IMR-90 (cell line): ENCODE results near the gene PALM. TPM values are rescaled to one million over a fixed set of nuclear protein-coding genes. Genes with fewer than 3 reads are reported as not detected.

Source experiments
- ATAC-seq: fragments of 200-7000 bp; cut with Tn5 transposase; 2 replicates; pipeline ENCODE4 v1.9.1; 2020; ENCODE audit warnings: low read depth, mild to moderate bottlenecking, moderate library complexity
- BruUV-seq: library from RNA; stranded (reverse); fragments of 400-500 nt; replicated peaks from 2 replicates; lab custom pipeline; 2021; lab: Mats Ljungman, UMichigan
- CTCF ChIA-PET: fragments of 300-600 bp; formaldehyde crosslinking; extraction: SDS; loops from one replicate; lab custom pipeline; 2021; ENCODE audit warnings: antibody characterized with exemption; lab: Yijun Ruan, JAX
- POLR2A ChIA-PET: fragments of 300-600 bp; sonication (Branson Sonifier 250); formaldehyde crosslinking; loops from one replicate; lab custom pipeline; 2022; ENCODE audit warnings: antibody characterized with exemption; ENCODE audit not compliant: unreplicated experiment; lab: Charles Lee
- DNase-seq: peaks from one replicate; pipeline ENCODE4 v3.0.0; 2013
- H2AFZ ChIP-seq: replicated peaks from 2 replicates; pipeline ENCODE3; 2013; ENCODE audit warnings: low read length, mild to moderate bottlenecking; ENCODE audit not compliant: poor library complexity
- H2AK5ac ChIP-seq: 2 replicates; pipeline ENCODE4 v1.6.1; 2013; ENCODE audit warnings: low read depth, low read length, inconsistent platforms
- H2AK9ac ChIP-seq: replicated peaks from 2 replicates; pipeline ENCODE3; 2013; ENCODE audit warnings: mild to moderate bottlenecking, low read depth, low read length, moderate library complexity; ENCODE audit not compliant: poor library complexity
- H2BK120ac ChIP-seq: 2 replicates; pipeline ENCODE4 v1.6.1; 2013; ENCODE audit warnings: low read depth, low read length, inconsistent platforms
- H2BK15ac ChIP-seq: 3 replicates; pipeline ENCODE4 v1.6.1; 2013; ENCODE audit warnings: low read depth, low read length, inconsistent platforms
- H2BK20ac ChIP-seq: 2 replicates; pipeline ENCODE4 v1.6.1; 2013; ENCODE audit warnings: low read depth, mild to moderate bottlenecking, inconsistent platforms, low read length, moderate library complexity
- H2BK5ac ChIP-seq: 2 replicates; pipeline ENCODE4 v1.6.1; 2013; ENCODE audit warnings: mild to moderate bottlenecking, low read depth, low read length, inconsistent platforms; ENCODE audit not compliant: poor library complexity, severe bottlenecking
- H3K14ac ChIP-seq: replicated peaks from 2 replicates; pipeline ENCODE4 v1.6.1; 2013; ENCODE audit warnings: low read depth, low read length, inconsistent platforms
- H3K18ac ChIP-seq: 2 replicates; pipeline ENCODE4 v1.6.1; 2013; ENCODE audit warnings: low read depth, low read length, control low read depth
- H3K23ac ChIP-seq: 2 replicates; pipeline ENCODE4 v1.6.1; 2013; ENCODE audit warnings: low read depth, low read length, inconsistent platforms
- H3K27ac ChIP-seq: 2 replicates; pipeline ENCODE4 v1.5.1; 2013; ENCODE audit warnings: mild to moderate bottlenecking, control low read depth, low read length; ENCODE audit not compliant: insufficient read depth
- H3K27me3 ChIP-seq: 2 replicates; pipeline ENCODE4 v1.6.1; 2013; ENCODE audit warnings: low read length; ENCODE audit not compliant: control insufficient read depth, insufficient read depth
- H3K36me3 ChIP-seq: 2 replicates; pipeline ENCODE4 v1.6.1; 2013; ENCODE audit warnings: low read length, mixed read lengths; ENCODE audit not compliant: control insufficient read depth, insufficient read depth
- H3K4ac ChIP-seq: 2 replicates; pipeline ENCODE4 v1.6.1; 2013; ENCODE audit warnings: low read depth, low read length, inconsistent platforms
- H3K4me1 ChIP-seq: 2 replicates; pipeline ENCODE4 v1.6.1; 2013; ENCODE audit warnings: low read length, mixed read lengths; ENCODE audit not compliant: control insufficient read depth, insufficient read depth
- H3K4me2 ChIP-seq: 2 replicates; pipeline ENCODE4 v1.6.1; 2013; ENCODE audit warnings: low read depth, mild to moderate bottlenecking, control low read depth, low read length, moderate library complexity
- H3K4me3 ChIP-seq: 2 replicates; pipeline ENCODE4 v1.5.1; 2013; ENCODE audit warnings: low read depth, mild to moderate bottlenecking, control low read depth, low read length, moderate library complexity; ENCODE audit not compliant: insufficient read depth
- H3K56ac ChIP-seq: 2 replicates; pipeline ENCODE4 v1.6.1; 2013; ENCODE audit warnings: low read length, inconsistent platforms; ENCODE audit not compliant: insufficient read depth; ENCODE audit errors: extremely low read depth
- H3K79me1 ChIP-seq, 2 experiments: 2 replicates each; pipeline ENCODE4 v1.6.1; 2013; ENCODE audit warnings: low read length in 2 of 2, inconsistent platforms in 1 of 2, low read depth in 1 of 2
- H3K9ac ChIP-seq: 2 replicates; pipeline ENCODE4 v1.6.1; 2013; ENCODE audit warnings: low read depth, low read length, control low read depth
- H3K9me1 ChIP-seq: 2 replicates; pipeline ENCODE4 v1.6.1; 2013; ENCODE audit warnings: low read length, inconsistent platforms; ENCODE audit not compliant: insufficient read depth
- H3K9me3 ChIP-seq: 2 replicates; pipeline ENCODE4 v1.6.1; 2013; ENCODE audit warnings: low read length; ENCODE audit not compliant: control insufficient read depth, insufficient read depth
- H4K20me1 ChIP-seq: 2 replicates; pipeline ENCODE4 v1.6.1; 2013; ENCODE audit warnings: low read length, inconsistent platforms; ENCODE audit not compliant: insufficient read depth
- H4K5ac ChIP-seq: 2 replicates; pipeline ENCODE4 v1.6.1; 2013; ENCODE audit warnings: mild to moderate bottlenecking, low read depth, low read length, control low read depth
- H4K8ac ChIP-seq, 2 experiments: 2 replicates each; pipeline ENCODE4 v1.6.1; 2013; ENCODE audit warnings: low read depth in 2 of 2, low read length in 2 of 2, control low read depth in 1 of 2, inconsistent platforms in 1 of 2
- H4K91ac ChIP-seq: 2 replicates; pipeline ENCODE4 v1.6.1; 2013; ENCODE audit warnings: low read depth, low read length, inconsistent platforms; ENCODE audit not compliant: insufficient read depth
- CHD1 ChIP-seq: IDR thresholded peaks from 2 replicates; pipeline ENCODE4 v1.6.1; 2012; ENCODE audit warnings: low read depth, low read length, improper control_type of control experiment
- MXI1 ChIP-seq: IDR thresholded peaks from 2 replicates; pipeline ENCODE4 v1.6.1; 2012; ENCODE audit warnings: low read depth, mild to moderate bottlenecking, low read length, moderate library complexity, borderline replicate concordance
- NFE2L2 ChIP-seq: fragments of 150-350 bp; IDR thresholded peaks from 2 replicates; pipeline ENCODE4 v1.6.1; 2016; ENCODE audit warnings: low read depth, mild to moderate bottlenecking, low read length
- RFX5 ChIP-seq: IDR thresholded peaks from 2 replicates; pipeline ENCODE4 v1.8.0; 2012; ENCODE audit warnings: low read depth, mild to moderate bottlenecking, low read length, moderate library complexity
- SMC3 ChIP-seq: fragments of 150-350 bp; IDR thresholded peaks from 2 replicates; pipeline ENCODE4 v1.6.1; 2016; ENCODE audit warnings: low read depth, mild to moderate bottlenecking, antibody characterized with exemption, low read length, moderate library complexity
- WGBS, 2 experiments: methylation state at CpG; one replicate each; pipeline versions ENCODE4 v1.1.5 to v1.1.7; 2013; ENCODE audit warnings: missing lambda C conversion rate in 2 of 2; ENCODE audit not compliant: insufficient read length in 1 of 2; ENCODE audit errors: extremely low coverage in 2 of 2; 5-methylcytosine and 5-hydroxymethylcytosine counted together
- dilution Hi-C: fragments of 300-500 bp; cut with HindIII; formaldehyde crosslinking; loops from one replicate; pipeline ENCODE4 v1.14.3; 2018; ENCODE audit warnings: low sequenced_read_pairs; ENCODE audit not compliant: unreplicated experiment
- in situ Hi-C: fragments of 300-500 bp; cut with MboI; formaldehyde crosslinking; loops from 3 replicates; pipeline ENCODE4 v1.14.3; 2019; ENCODE audit warnings: low sequenced_read_pairs, inconsistent platforms, mixed read lengths
- intact Hi-C: fragments of 100-400 bp; cut with micrococcal nuclease; formaldehyde crosslinking; loops from 2 replicates; pipeline ENCODE4 v1.10.0; 2022
- polyA plus RNA-seq, 3 experiments: library from polyadenylated mRNA; depleted of rRNA; stranded (reverse); fragments of >200 nt; gene quantifications; 2 replicates each; pipeline ENCODE4 v1.2.3, GENCODE V29; 2012; ENCODE audit warnings: low replicate concordance in 1 of 3
- total RNA-seq: library from RNA; depleted of rRNA; stranded (reverse); fragments of >200 nt; gene quantifications from 2 replicates; pipeline ENCODE4 v1.2.3, GENCODE V29; 2012

PALM gene
- total and polyA plus RNA-seq, 2 of the 4 experiments (the other 2 are of a cell fraction): 2.2 to 7.4 TPM

DNA sequence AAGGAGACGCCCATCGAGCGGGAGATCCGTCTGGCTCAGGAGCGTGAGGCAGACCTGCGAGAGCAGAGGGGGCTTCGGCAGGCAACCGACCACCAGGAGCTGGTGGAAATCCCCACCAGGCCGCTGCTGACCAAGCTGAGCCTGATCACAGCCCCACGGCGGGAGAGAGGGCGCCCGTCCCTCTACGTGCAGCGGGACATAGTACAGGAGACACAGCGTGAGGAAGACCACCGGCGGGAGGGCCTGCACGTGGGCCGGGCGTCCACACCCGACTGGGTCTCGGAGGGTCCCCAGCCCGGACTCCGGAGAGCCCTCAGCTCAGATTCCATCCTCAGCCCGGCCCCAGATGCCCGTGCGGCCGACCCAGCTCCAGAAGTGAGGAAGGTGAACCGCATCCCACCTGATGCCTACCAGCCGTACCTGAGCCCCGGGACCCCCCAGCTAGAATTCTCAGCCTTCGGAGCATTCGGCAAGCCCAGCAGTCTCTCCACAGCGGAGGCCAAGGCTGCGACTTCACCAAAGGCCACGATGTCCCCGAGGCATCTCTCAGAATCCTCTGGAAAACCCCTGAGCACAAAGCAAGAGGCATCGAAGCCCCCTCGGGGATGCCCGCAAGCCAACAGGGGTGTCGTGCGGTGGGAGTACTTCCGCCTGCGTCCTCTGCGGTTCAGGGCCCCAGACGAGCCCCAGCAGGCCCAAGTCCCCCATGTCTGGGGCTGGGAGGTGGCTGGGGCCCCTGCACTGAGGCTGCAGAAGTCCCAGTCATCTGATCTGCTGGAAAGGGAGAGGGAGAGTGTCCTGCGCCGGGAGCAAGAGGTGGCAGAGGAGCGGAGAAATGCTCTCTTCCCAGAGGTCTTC lies 49.3 kb downstream of the PALM start:
- ATAC-seq: no peak
- no peak overlapping the region for H2BK5ac ChIP-seq

More for the DNA sequence above, 49.3 kb downstream of the PALM start:
- no peak overlapping the region for H3K14ac ChIP-seq
- H2AK9ac ChIP-seq: peak overlapping the region; percentile 55
- ChIA-PET CTCF (no interaction called here), POLR2A (no interaction called here)
- no peak overlapping the region for H2BK120ac ChIP-seq
- no peak overlapping the region for H3K27ac ChIP-seq
- H3K4ac ChIP-seq: no peak overlapping the region
- no peak overlapping the region for H3K23ac ChIP-seq
- no TSS peak for BruUV-seq
- H3K9me3 ChIP-seq: peaks cover 16% of the 10 kb centered on the region; the same call in 1 of the 2 replicates
- no peak overlapping the region for H3K4me3 ChIP-seq
- H3K18ac ChIP-seq: no peak overlapping the region
- peaks cover 3% of the 10 kb centered on the region for H3K4me1 ChIP-seq
- no peaks in the 10 kb centered on the region; the same call in 1 of the 2 replicates for H3K27me3 ChIP-seq
- in situ Hi-C loops: no loop called here
- DNase-seq: no peak
- WGBS, 2 experiments: 89% methylated on average over 26 of the region's 50 CpGs; no CpG with 5 or more reads in 1 of the 2 experiments
- no peak overlapping the region for H3K9ac ChIP-seq
- no peaks in the 10 kb centered on the region for H3K9me1 ChIP-seq
- H2BK20ac ChIP-seq: no peak overlapping the region
- H3K4me2 ChIP-seq: no peak overlapping the region
- H2AFZ ChIP-seq: no peak overlapping the region
- TF ChIP-seq MXI1 (no peak), CHD1 (no peak), SMC3 (no peak), NFE2L2 (no peak), RFX5 (no peak)
- H2AK5ac ChIP-seq: no peak overlapping the region
- H4K5ac ChIP-seq: no peak overlapping the region
- dilution Hi-C loops: no loop called here
- H3K56ac ChIP-seq: no peak overlapping the region
- no peaks in the 10 kb centered on the region for H3K36me3 ChIP-seq
- intact Hi-C loops: no loop called here
- H3K79me1 ChIP-seq: no peaks in the 10 kb centered on the region
- no peak overlapping the region for H2BK15ac ChIP-seq
- no peaks in the 10 kb centered on the region for H4K20me1 ChIP-seq
- no peak overlapping the region for H4K91ac ChIP-seq
- no peak overlapping the region for H4K8ac ChIP-seq
